ENCODE data around the gene PCOLCE2.

PCOLCE2 gene

GRCh38 chr3:142914286-142914811, 25.5 kb upstream of the PCOLCE2 start:
- peaks cover 0 to 2% of the 10 kb centered on the region in 2 donors for H3K9me3 Mint-ChIP-seq
- no peak overlapping the region for H3K27ac Mint-ChIP-seq
- DNase-seq (no peak), ATAC-seq (replicated peaks) (no peak)
- H3K36me3 Mint-ChIP-seq (ENCODE audit: insufficient read depth), result no peaks in the 10 kb centered on the region
- peaks cover 2 to 3% of the 10 kb centered on the region in 2 donors for H3K4me1 Mint-ChIP-seq (ENCODE audit: low read depth in 2 of 2)
- no peak overlapping the region for H3K4me3 Mint-ChIP-seq
- peaks cover 36 to 37% of the 10 kb centered on the region in 2 donors for H3K27me3 Mint-ChIP-seq

- no peak for DNase-seq
- no peak overlapping the region for H3K4me3 Mint-ChIP-seq
- peaks cover 2 to 3% of the 10 kb centered on the region in 2 donors for H3K4me1 Mint-ChIP-seq (ENCODE audit: low read depth in 2 of 2)
- no peaks in the 10 kb centered on the region for H3K36me3 Mint-ChIP-seq (ENCODE audit: insufficient read depth)
- ATAC-seq (replicated peaks), result no peak
- H3K27me3 Mint-ChIP-seq, result peaks cover 40 to 41% of the 10 kb centered on the region in 2 donors
- H3K27ac Mint-ChIP-seq, result no peak overlapping the region
- peaks cover 0 to 2% of the 10 kb centered on the region in 2 donors for H3K9me3 Mint-ChIP-seq
Observed at GRCh38 chr3:142913432-142913831, 24.5 kb upstream of the PCOLCE2 start.

DNA sequence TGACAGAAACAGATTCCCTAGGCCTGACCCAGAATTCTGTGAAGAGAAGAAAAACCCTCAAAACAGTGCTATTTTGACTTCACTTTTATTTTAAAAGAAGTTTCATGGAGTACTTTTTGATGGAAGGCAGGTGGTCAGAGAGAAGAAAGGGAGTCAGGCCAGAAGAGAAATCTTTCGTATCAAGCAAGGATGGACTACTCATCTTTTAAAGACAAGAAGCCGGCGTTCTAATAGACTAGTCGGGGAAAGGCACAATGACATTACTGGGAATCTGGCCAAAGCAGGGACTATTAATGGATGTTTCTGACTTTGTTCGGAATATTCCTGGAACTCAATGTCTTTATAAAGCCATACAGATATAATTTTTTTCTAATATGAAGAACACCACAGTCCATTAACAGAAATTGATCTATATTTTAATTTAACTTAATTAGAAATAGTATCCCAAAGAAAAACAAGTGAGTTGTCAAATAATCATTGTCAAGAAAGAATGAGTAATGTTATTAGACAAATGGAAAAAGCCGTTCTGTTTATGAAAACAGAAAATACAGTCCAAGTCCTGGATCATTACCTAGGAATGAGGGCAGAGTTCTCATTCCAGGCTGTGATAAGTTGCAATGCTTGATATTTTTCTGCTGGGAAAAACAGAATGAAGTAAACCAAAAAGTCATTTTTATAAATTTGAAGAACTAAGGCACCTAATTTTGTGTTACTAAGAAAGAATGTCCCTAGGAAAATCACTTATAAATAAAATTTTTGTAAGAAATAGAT, 23.7 kb upstream of the PCOLCE2 start:
- no peak overlapping the region for H3K27ac Mint-ChIP-seq
- DNase-seq (no peak), ATAC-seq (replicated peaks) (no peak)
- H3K9me3 Mint-ChIP-seq, result peaks cover 0 to 2% of the 10 kb centered on the region in 2 donors
- no peak overlapping the region for H3K4me3 Mint-ChIP-seq
- peaks cover 2 to 3% of the 10 kb centered on the region in 2 donors for H3K4me1 Mint-ChIP-seq (ENCODE audit: low read depth in 2 of 2)
- H3K27me3 Mint-ChIP-seq, result peaks cover 46 to 48% of the 10 kb centered on the region in 2 donors
- H3K36me3 Mint-ChIP-seq (ENCODE audit: insufficient read depth), result no peaks in the 10 kb centered on the region

DNA sequence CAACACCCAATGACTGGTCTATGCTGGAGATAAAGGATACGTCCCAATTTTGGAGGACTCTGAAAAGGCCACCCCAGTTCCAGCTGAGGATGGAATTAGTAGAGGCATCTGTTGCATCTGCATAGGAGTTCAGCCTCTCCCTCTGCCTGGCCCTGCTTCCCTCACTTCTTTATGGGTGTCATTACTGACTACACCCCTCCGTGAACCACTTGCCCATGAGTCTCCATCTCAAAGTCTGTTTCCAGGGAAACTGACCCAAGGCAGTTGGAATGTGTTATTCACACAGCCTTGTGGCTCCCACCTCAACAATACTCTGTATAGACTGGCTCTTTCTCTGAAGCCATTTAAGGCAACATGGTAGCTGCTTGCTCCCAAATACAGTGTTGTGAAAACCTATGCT, 21.4 kb upstream of the PCOLCE2 start:
- Mint-ChIP-seq H3K9me3 (peaks cover 0 to 2% of the 10 kb centered on the region in 2 donors), H3K27me3 (peaks cover 53 to 57% of the 10 kb centered on the region in 2 donors), H3K4me1 (ENCODE audit: low read depth in 2 of 2) (peaks cover 2 to 3% of the 10 kb centered on the region in 2 donors), H3K27ac (no peak overlapping the region), H3K36me3 (ENCODE audit: insufficient read depth) (no peaks in the 10 kb centered on the region), H3K4me3 (no peak overlapping the region)
- no peak for ATAC-seq (replicated peaks)
- DNase-seq, result no peak

GRCh38 chr3:142909282-142909681, 20.4 kb upstream of the PCOLCE2 start:
- Mint-ChIP-seq H3K27ac (no peak overlapping the region), H3K4me3 (no peak overlapping the region), H3K9me3 (peaks cover 0 to 2% of the 10 kb centered on the region in 2 donors), H3K27me3 (peaks cover 57 to 58% of the 10 kb centered on the region in 2 donors), H3K36me3 (ENCODE audit: insufficient read depth) (no peaks in the 10 kb centered on the region), H3K4me1 (ENCODE audit: low read depth in 2 of 2) (peaks cover under 1% of the 10 kb centered on the region in 2 donors)
- ATAC-seq (replicated peaks) (no peak), DNase-seq (no peak)

- H3K36me3 Mint-ChIP-seq (ENCODE audit: insufficient read depth), result no peaks in the 10 kb centered on the region
- ATAC-seq (replicated peaks), result no peak
- H3K4me3 Mint-ChIP-seq, result no peak overlapping the region
- H3K27ac Mint-ChIP-seq, result no peak overlapping the region
- DNase-seq, result no peak
- H3K27me3 Mint-ChIP-seq, result peaks cover 62 to 64% of the 10 kb centered on the region in 2 donors
- no peaks in the 10 kb centered on the region for H3K4me1 Mint-ChIP-seq (ENCODE audit: low read depth in 2 of 2)
- peaks cover 0 to 2% of the 10 kb centered on the region in 2 donors for H3K9me3 Mint-ChIP-seq
Observed at GRCh38 chr3:142907996-142908395, 19.1 kb upstream of the PCOLCE2 start.

- Mint-ChIP-seq H3K36me3 (ENCODE audit: insufficient read depth) (no peaks in the 10 kb centered on the region), H3K4me1 (ENCODE audit: low read depth in 2 of 2) (no peaks in the 10 kb centered on the region)
Observed at GRCh38 chr3:142904639-142905436, 16.0 kb upstream of the PCOLCE2 start.

GRCh38 chr3:142902356-142902755, 13.5 kb upstream of the PCOLCE2 start:
- Mint-ChIP-seq H3K9me3 (no peaks in the 10 kb centered on the region), H3K36me3 (ENCODE audit: insufficient read depth) (no peaks in the 10 kb centered on the region), H3K27me3 (peaks cover 45 to 57% of the 10 kb centered on the region in 2 donors), H3K4me1 (ENCODE audit: low read depth in 2 of 2) (no peaks in the 10 kb centered on the region), H3K4me3 (no peak overlapping the region), H3K27ac (no peak overlapping the region)
- no peak for DNase-seq
- ATAC-seq (replicated peaks), result no peak

More at GRCh38 chr3:142904639-142905436, 16.0 kb upstream of the PCOLCE2 start:
- Mint-ChIP-seq H3K27ac (no peak overlapping the region), H3K27me3 (peaks cover 46 to 64% of the 10 kb centered on the region in 2 donors), H3K9me3 (no peaks in the 10 kb centered on the region), H3K4me3 (no peak overlapping the region)
- no peak for ATAC-seq (replicated peaks)
- no peak for DNase-seq

- ATAC-seq (replicated peaks) (no peak), DNase-seq (no peak)
- Mint-ChIP-seq H3K9me3 (no peaks in the 10 kb centered on the region), H3K27ac (no peak overlapping the region), H3K4me3 (no peak overlapping the region), H3K4me1 (ENCODE audit: low read depth in 2 of 2) (no peaks in the 10 kb centered on the region), H3K27me3 (peaks cover 14 to 41% of the 10 kb centered on the region in 2 donors), H3K36me3 (ENCODE audit: insufficient read depth) (no peaks in the 10 kb centered on the region)
Observed at GRCh38 chr3:142898346-142899213, 9.7 kb upstream of the PCOLCE2 start.

- no peaks in the 10 kb centered on the region for H3K9me3 Mint-ChIP-seq
- no peaks in the 10 kb centered on the region for H3K4me1 Mint-ChIP-seq (ENCODE audit: low read depth in 2 of 2)
- H3K27ac Mint-ChIP-seq, result no peak overlapping the region
- H3K27me3 Mint-ChIP-seq, result peaks cover 16 to 43% of the 10 kb centered on the region in 2 donors
- ATAC-seq (replicated peaks), result no peak
- no peaks in the 10 kb centered on the region for H3K36me3 Mint-ChIP-seq (ENCODE audit: insufficient read depth)
- no peak overlapping the region for H3K4me3 Mint-ChIP-seq
- no peak for DNase-seq
Observed at GRCh38 chr3:142897807-142898206, 8.9 kb upstream of the PCOLCE2 start.

- no peaks in the 10 kb centered on the region for H3K9me3 Mint-ChIP-seq
Observed at GRCh38 chr3:142896996-142897395, 8.1 kb upstream of the PCOLCE2 start.

GRCh38 chr3:142896201-142896755, 7.4 kb upstream of the PCOLCE2 start:
- Mint-ChIP-seq H3K27ac (no peak overlapping the region), H3K36me3 (ENCODE audit: insufficient read depth) (no peaks in the 10 kb centered on the region), H3K4me3 (no peak overlapping the region), H3K4me1 (ENCODE audit: low read depth in 2 of 2) (no peaks in the 10 kb centered on the region), H3K27me3 (peaks cover 31 to 43% of the 10 kb centered on the region in 2 donors), H3K9me3 (no peaks in the 10 kb centered on the region)
- DNase-seq (no peak), ATAC-seq (replicated peaks) (no peak)

More at GRCh38 chr3:142896996-142897395, 8.1 kb upstream of the PCOLCE2 start:
- ATAC-seq (replicated peaks) (no peak), DNase-seq (no peak)
- H3K27ac Mint-ChIP-seq, result no peak overlapping the region
- no peak overlapping the region for H3K4me3 Mint-ChIP-seq
- peaks cover 24 to 43% of the 10 kb centered on the region in 2 donors for H3K27me3 Mint-ChIP-seq
- H3K36me3 Mint-ChIP-seq (ENCODE audit: insufficient read depth), result no peaks in the 10 kb centered on the region
- H3K4me1 Mint-ChIP-seq (ENCODE audit: low read depth in 2 of 2), result no peaks in the 10 kb centered on the region

All from effector memory CD8-positive, alpha-beta T cell (primary cell).